ENCODE results near the gene ICA1. TPM values are rescaled to one million over a fixed set of nuclear protein-coding genes. Genes with fewer than 3 reads are reported as not detected.

The ICA1 gene
- polyA plus RNA-seq, 4 donors = 5.5 to 37.1 (median 28.9) TPM

GRCh38 chr7:8228766-8229674, 32.9 kb downstream of the ICA1 start:
- DNase-seq (ENCODE audit: low read depth in 4 of 4, low spot score in 3 of 4) = no peak

GRCh38 chr7:8228068-8228467, 33.9 kb downstream of the ICA1 start:
- no peak for DNase-seq (ENCODE audit: low read depth in 4 of 4, low spot score in 3 of 4)

- DNase-seq (ENCODE audit: low read depth in 4 of 4, low spot score in 3 of 4) = no peak
These were observed 34.7 kb downstream of the ICA1 start for GRCh38 chr7:8227261-8227660.

GRCh38 chr7:8226501-8226900, 35.5 kb downstream of the ICA1 start:
- DNase-seq (ENCODE audit: low read depth in 4 of 4, low spot score in 3 of 4) = no peak

GRCh38 chr7:8221567-8221966, 40.4 kb downstream of the ICA1 start:
- DNase-seq (ENCODE audit: low read depth in 4 of 4, low spot score in 3 of 4) = no peak

- no peak for DNase-seq (ENCODE audit: low read depth in 4 of 4, low spot score in 3 of 4)
These were observed 40.9 kb downstream of the ICA1 start for GRCh38 chr7:8221101-8221495.

GRCh38 chr7:8220376-8221100, 41.4 kb downstream of the ICA1 start:
- no peak for DNase-seq (ENCODE audit: low read depth in 4 of 4, low spot score in 3 of 4)

- DNase-seq (ENCODE audit: low read depth in 4 of 4, low spot score in 3 of 4) = peak; percentile 59 to 64 (median 60)
These were observed 44.5 kb downstream of the ICA1 start for GRCh38 chr7:8217200-8218068.

GRCh38 chr7:8216334-8216690, 45.7 kb downstream of the ICA1 start:
- DNase-seq (ENCODE audit: low read depth in 4 of 4, low spot score in 3 of 4) = no peak

- no peak for DNase-seq (ENCODE audit: low read depth in 4 of 4, low spot score in 3 of 4)
These were observed 46.2 kb downstream of the ICA1 start for GRCh38 chr7:8215648-8216333.

- peak in 2 of 4 donors; percentile 12 to 35 for DNase-seq (ENCODE audit: low read depth in 4 of 4, low spot score in 3 of 4)
These were observed 47.6 kb downstream of the ICA1 start for GRCh38 chr7:8214244-8214824.

- no peak for DNase-seq (ENCODE audit: low read depth in 4 of 4, low spot score in 3 of 4)
These were observed 48.6 kb downstream of the ICA1 start for GRCh38 chr7:8213381-8213780.

- DNase-seq (ENCODE audit: low read depth in 4 of 4, low spot score in 3 of 4) = no peak
These were observed 49.3 kb downstream of the ICA1 start for GRCh38 chr7:8212638-8213037.

- DNase-seq (ENCODE audit: low read depth in 4 of 4, low spot score in 3 of 4) = no peak
These were observed 50.3 kb downstream of the ICA1 start for GRCh38 chr7:8211725-8212096.

- no peak for DNase-seq (ENCODE audit: low read depth in 4 of 4, low spot score in 3 of 4)
These were observed 50.9 kb downstream of the ICA1 start for GRCh38 chr7:8210845-8211724.

GRCh38 chr7:8209353-8209752, 52.6 kb downstream of the ICA1 start:
- DNase-seq (ENCODE audit: low read depth in 4 of 4, low spot score in 3 of 4) = no peak

- peak in 2 of 4 donors; percentile 10 to 49 for DNase-seq (ENCODE audit: low read depth in 4 of 4, low spot score in 3 of 4)
These were observed 53.2 kb downstream of the ICA1 start for GRCh38 chr7:8208816-8209215.

GRCh38 chr7:8206956-8207355, 55.0 kb downstream of the ICA1 start:
- no peak for DNase-seq (ENCODE audit: low read depth in 4 of 4, low spot score in 3 of 4)

- no peak for DNase-seq (ENCODE audit: low read depth in 4 of 4, low spot score in 3 of 4)
These were observed 56.4 kb downstream of the ICA1 start for GRCh38 chr7:8205537-8205936.

Data from left renal pelvis (tissue), 4 donors.